Esophagus muscularis mucosa (tissue), 4 donors: ENCODE results near the gene HNF1A. TPM values are rescaled to one million over a fixed set of nuclear protein-coding genes. Genes with fewer than 3 reads are reported as not detected.

Experiments used
- DNase-seq: peaks from one replicate; pipeline ENCODE4 v3.0.0-alpha.2; 2017; ENCODE audit errors: extremely low spot score
- H3K27ac ChIP-seq, 4 donors: fragments of 200-600 bp; sonication (generic); replicated peaks in 1 of 4; 1 replicate in 3 of 4; 2 replicates in 1 of 4; pipeline ENCODE4 v1.5.1; 2016 to 2019; ENCODE audit warnings: mild to moderate bottlenecking in 1 of 4
- H3K27me3 ChIP-seq, 4 donors: fragments of 200-600 bp; sonication (generic); one replicate each; pipeline versions ENCODE4 v1.5.1 to v1.6.0; 2016 to 2019
- H3K36me3 ChIP-seq, 4 donors: fragments of 200-600 bp; sonication (generic); one replicate each; pipeline ENCODE4 v1.5.1; 2016 to 2019
- H3K4me1 ChIP-seq, 4 donors: fragments of 200-600 bp; sonication (generic); one replicate each; pipeline ENCODE4 v1.5.1; 2016 to 2019
- H3K4me3 ChIP-seq, 4 donors: fragments of 200-600 bp; sonication (generic); 1 replicate in 2 of 4; 2 replicates in 2 of 4; pipeline ENCODE4 v1.5.1; 2016 to 2019; ENCODE audit warnings: mild to moderate bottlenecking in 4 of 4, moderate library complexity in 1 of 4
- H3K9me3 ChIP-seq, 4 donors: fragments of 200-600 bp; sonication (generic); 1 replicate in 3 of 4; 2 replicates in 1 of 4; pipeline ENCODE4 v1.5.1; 2016 to 2019
- EP300 ChIP-seq: sonication (generic); formaldehyde crosslinking; IDR thresholded peaks from one replicate; pipeline ENCODE4 v1.6.1; 2017; ENCODE audit warnings: antibody characterized with exemption
- POLR2A ChIP-seq: fragments of 450-650 bp; IDR thresholded peaks from one replicate; pipeline ENCODE4 v1.6.1; 2017; ENCODE audit warnings: antibody characterized with exemption, moderate library complexity, mild to moderate bottlenecking, low read depth
- POLR2AphosphoS5 ChIP-seq, 2 donors: sonication (generic); formaldehyde crosslinking; IDR thresholded peaks; one replicate each; pipeline ENCODE4 v1.6.1; 2017; ENCODE audit warnings: antibody characterized with exemption in 2 of 2
- WGBS: methylation state at CpG from one replicate; pipeline ENCODE4 v1.1.5; 2018; 5-methylcytosine and 5-hydroxymethylcytosine counted together
- intact Hi-C: fragments of 100-400 bp; cut with DNase I; formaldehyde crosslinking; loops from one replicate; pipeline ENCODE4 v1.15.1; 2023
- total RNA-seq, 4 donors: library from RNA; depleted of rRNA; stranded (reverse); fragments of >200 nt; gene quantifications; one replicate each; pipeline versions ENCODE4 v1.1.0 to v1.2.1, GENCODE V29; 2016
- TF ChIP-seq, protein P1 (sequence below), 3 experiments: fragments of 200-600 bp in 2 of 3; fragments of 450-650 bp in 1 of 3; sonication (generic) in 2 of 3; IDR thresholded peaks; one replicate each; pipeline ENCODE4 v1.5.1; 2017 to 2019; ENCODE audit warnings: antibody characterized with exemption in 3 of 3, mild to moderate bottlenecking in 2 of 3, moderate library complexity in 1 of 3

HNF1A gene
- total RNA-seq, 4 donors from 2014 or later, result not detected

DNA sequence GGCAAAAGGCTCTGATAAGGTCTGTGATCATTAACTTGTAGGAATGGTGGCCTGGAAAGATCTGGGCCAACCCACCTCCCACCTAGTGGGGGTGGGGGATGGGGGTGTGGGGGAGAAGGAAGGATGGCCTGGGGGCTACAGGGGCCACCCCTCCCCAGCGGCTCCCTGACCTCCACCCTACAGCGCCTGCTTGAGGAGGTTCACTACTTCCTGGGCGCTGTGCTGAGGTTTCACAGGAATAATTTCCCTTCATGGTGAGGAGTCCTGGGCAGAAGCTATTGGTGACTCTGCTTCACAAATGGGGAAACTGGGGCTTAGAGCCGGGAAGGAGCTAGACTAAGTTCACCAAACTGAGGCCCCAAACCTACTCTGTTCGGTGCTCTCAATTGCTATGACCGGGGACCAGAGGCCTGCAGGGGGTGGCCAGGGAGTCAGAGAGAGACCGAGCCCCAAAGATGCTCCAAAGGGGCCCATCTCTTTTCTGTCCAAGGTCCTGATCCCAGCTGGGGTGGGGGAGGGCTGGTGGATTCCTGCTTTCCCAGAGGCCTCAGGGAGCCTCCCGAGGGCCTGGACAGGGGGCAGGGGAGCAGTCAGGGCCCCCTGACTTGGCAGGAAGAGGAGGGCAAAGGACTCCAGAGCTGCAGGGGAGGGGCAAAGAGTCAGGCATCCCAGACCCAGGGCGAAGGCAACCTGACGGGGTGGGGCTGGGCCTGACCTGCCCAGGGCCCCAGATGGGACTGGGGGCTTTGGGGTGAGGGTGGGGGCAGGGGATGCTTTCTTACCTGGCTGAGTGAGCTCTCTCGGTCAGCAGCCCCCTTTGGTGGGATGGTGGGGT is 1.7 kb downstream of the HNF1A start:
- no peak overlapping the region for H3K4me3 ChIP-seq
- H3K27ac ChIP-seq, result no peak overlapping the region
- intact Hi-C loops, result no loop called here
- H3K36me3 ChIP-seq, result no peaks in the 10 kb centered on the region
- 73% methylated on average over 11 of the region's 11 CpGs for WGBS
- H3K27me3 ChIP-seq, result peaks cover 0 to 9% (median 0%) of the 10 kb centered on the region in 4 donors
- DNase-seq, result no peak
- peaks cover 0 to 11% (median 9%) of the 10 kb centered on the region in 4 donors for H3K4me1 ChIP-seq
- TF ChIP-seq POLR2A (no peak), EP300 (no peak), POLR2AphosphoS5 (IDR thresholded peaks at IDR 0.05) (no peak)
- TF ChIP-seq, protein P1, sequence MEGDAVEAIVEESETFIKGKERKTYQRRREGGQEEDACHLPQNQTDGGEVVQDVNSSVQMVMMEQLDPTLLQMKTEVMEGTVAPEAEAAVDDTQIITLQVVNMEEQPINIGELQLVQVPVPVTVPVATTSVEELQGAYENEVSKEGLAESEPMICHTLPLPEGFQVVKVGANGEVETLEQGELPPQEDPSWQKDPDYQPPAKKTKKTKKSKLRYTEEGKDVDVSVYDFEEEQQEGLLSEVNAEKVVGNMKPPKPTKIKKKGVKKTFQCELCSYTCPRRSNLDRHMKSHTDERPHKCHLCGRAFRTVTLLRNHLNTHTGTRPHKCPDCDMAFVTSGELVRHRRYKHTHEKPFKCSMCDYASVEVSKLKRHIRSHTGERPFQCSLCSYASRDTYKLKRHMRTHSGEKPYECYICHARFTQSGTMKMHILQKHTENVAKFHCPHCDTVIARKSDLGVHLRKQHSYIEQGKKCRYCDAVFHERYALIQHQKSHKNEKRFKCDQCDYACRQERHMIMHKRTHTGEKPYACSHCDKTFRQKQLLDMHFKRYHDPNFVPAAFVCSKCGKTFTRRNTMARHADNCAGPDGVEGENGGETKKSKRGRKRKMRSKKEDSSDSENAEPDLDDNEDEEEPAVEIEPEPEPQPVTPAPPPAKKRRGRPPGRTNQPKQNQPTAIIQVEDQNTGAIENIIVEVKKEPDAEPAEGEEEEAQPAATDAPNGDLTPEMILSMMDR (IDR thresholded peaks at IDR 0.05), result no peak
- H3K9me3 ChIP-seq, result no peaks in the 10 kb centered on the region

DNA sequence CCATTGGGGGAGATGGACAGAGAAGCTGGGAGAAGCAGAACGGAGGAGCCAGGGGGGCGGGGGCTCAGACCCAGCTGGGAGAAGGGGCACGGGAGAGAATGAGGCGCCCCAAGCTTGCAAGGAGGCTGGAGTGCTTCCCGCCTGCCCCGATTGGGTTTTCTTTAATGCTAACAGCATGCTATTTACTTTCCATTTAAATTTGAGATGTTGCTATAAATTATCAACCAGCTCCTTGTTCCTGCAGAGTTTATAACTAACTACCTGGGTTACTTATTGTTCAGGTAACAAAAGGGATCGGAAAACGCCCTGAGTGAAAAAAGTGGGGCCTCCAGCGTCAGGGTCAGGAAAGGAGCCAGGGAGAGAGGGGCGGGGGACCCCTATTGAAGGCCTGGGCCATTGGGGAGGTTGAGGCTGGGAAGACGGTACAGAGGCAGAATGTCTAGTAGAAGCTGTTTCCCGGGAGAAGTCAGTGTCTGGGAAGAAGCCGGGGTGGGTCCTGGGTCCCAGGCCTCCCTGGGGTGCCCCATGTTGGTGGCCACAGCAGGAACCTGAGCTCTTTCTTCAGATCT is 2.5 kb downstream of the HNF1A start:
- H3K27ac ChIP-seq, result no peak overlapping the region
- 78% methylated on average over 13 of the region's 13 CpGs for WGBS

DNA sequence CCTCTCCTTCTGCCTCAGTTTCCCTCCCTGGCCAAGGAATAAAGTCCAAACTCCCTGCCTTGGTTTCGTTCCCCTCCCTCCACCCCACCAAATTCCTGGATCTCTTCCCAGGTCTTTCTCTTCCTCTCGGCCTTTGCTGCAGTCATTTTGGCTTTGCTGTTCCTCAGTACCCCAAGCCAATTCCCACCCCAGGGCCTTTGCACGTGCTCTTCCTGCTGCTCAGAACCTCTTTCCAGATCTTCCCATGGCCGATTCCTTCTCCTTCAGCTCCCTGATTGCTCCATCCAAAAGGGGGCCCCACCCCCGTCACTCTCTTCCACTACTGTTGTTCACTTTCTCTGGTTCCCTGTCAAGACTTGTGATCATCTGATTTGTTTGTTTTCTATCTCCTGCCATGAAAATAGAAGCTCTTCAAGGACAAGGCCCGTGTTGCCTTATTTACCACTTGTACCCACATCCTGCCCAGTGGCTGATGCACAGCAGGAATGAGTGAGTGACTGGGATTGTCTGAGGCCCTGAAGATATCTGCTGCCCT is 3.1 kb downstream of the HNF1A start:
- H3K27ac ChIP-seq, result no peak overlapping the region
- no peak for DNase-seq
- no peaks in the 10 kb centered on the region for H3K9me3 ChIP-seq
- no peak overlapping the region for H3K4me3 ChIP-seq
- no peak for TF ChIP-seq EP300
- H3K4me1 ChIP-seq, result peaks cover 0 to 11% (median 9%) of the 10 kb centered on the region in 4 donors
- H3K36me3 ChIP-seq, result no peaks in the 10 kb centered on the region
- intact Hi-C loops, result no loop called here
- 68% methylated on average over 6 of the region's 6 CpGs for WGBS
- H3K27me3 ChIP-seq, result peaks cover 0 to 9% (median 0%) of the 10 kb centered on the region in 4 donors

More for the DNA sequence above, 2.5 kb downstream of the HNF1A start:
- Histone ChIP-seq H3K36me3 (no peaks in the 10 kb centered on the region), H3K27me3 (peaks cover 0 to 9% (median 0%) of the 10 kb centered on the region in 4 donors), H3K4me1 (peaks cover 0 to 11% (median 9%) of the 10 kb centered on the region in 4 donors), H3K9me3 (no peaks in the 10 kb centered on the region), H3K4me3 (no peak overlapping the region)
- DNase-seq, result no peak
- TF ChIP-seq POLR2AphosphoS5 (IDR thresholded peaks at IDR 0.05) (no peak), EP300 (no peak), POLR2A (no peak)
- TF ChIP-seq, protein P1 (IDR thresholded peaks at IDR 0.05), result no peak
- intact Hi-C loops, result no loop called here

DNA sequence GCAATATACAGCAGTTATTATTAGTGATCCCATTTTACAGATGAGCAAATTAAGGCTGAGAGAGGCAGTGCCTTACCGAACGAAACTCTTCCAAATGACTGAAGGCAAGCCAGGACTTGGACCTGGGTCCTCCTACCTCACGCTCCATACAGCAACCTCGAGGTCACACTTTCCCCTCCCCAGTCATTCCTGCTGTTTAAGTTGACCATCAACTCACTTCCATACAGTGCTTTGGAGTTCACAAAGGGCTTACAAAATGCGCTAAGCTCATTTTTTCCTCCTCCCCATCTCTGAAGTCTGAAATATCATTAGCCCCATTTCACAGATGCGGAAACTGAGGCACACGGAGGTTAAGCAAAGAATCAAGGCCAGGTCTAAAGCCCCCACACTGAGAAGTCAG is 4.3 kb downstream of the HNF1A start:
- Histone ChIP-seq H3K9me3 (no peaks in the 10 kb centered on the region), H3K27me3 (peaks cover 0 to 9% (median 0%) of the 10 kb centered on the region in 4 donors), H3K4me3 (no peak overlapping the region), H3K36me3 (no peaks in the 10 kb centered on the region), H3K4me1 (peaks cover 0 to 11% (median 9%) of the 10 kb centered on the region in 4 donors), H3K27ac (no peak overlapping the region)
- intact Hi-C loops, result no loop called here
- no peak for TF ChIP-seq POLR2AphosphoS5 (IDR thresholded peaks at IDR 0.05)
- no peak for TF ChIP-seq POLR2A
- TF ChIP-seq, protein P1 (IDR thresholded peaks at IDR 0.05), result no peak
- no peak for TF ChIP-seq EP300
- no peak for DNase-seq
- WGBS, result 81% methylated on average over 7 of the region's 7 CpGs

DNA sequence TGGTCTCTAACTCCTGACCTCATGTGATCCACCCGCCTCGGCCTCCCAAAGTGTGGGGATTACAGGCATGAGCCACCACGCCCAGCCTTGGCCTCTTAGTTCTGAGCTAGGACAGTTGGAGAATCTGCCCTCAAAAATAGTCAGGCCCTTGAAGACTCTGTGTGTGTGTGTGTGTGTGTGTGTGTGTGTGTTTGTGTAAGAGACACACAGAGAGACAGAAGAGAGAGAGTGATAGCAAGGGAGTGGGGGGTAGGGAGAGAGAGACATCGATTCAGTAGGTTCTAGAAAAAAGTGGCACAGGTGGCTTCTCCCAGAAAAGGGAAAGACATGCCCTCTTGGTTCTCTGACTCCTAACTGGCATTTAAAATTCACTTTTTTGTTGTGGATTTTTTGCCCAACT is 5.4 kb downstream of the HNF1A start:
- no peaks in the 10 kb centered on the region for H3K36me3 ChIP-seq
- peaks cover 0 to 1% (median under 1%) of the 10 kb centered on the region in 4 donors for H3K4me1 ChIP-seq
- no peak overlapping the region for H3K27ac ChIP-seq
- TF ChIP-seq POLR2A, result no peak
- TF ChIP-seq EP300, result no peak
- TF ChIP-seq, protein P1 (IDR thresholded peaks at IDR 0.05), result no peak
- no peak for TF ChIP-seq POLR2AphosphoS5 (IDR thresholded peaks at IDR 0.05)
- 79% methylated on average over 4 of the region's 4 CpGs for WGBS
- no peaks in the 10 kb centered on the region for H3K9me3 ChIP-seq
- DNase-seq, result no peak
- intact Hi-C loops, result no loop called here
- H3K4me3 ChIP-seq, result no peak overlapping the region
- H3K27me3 ChIP-seq, result peaks cover 0 to 9% (median 0%) of the 10 kb centered on the region in 4 donors
